ENCODE measurements around the gene DYNC2LI1.

DNA sequence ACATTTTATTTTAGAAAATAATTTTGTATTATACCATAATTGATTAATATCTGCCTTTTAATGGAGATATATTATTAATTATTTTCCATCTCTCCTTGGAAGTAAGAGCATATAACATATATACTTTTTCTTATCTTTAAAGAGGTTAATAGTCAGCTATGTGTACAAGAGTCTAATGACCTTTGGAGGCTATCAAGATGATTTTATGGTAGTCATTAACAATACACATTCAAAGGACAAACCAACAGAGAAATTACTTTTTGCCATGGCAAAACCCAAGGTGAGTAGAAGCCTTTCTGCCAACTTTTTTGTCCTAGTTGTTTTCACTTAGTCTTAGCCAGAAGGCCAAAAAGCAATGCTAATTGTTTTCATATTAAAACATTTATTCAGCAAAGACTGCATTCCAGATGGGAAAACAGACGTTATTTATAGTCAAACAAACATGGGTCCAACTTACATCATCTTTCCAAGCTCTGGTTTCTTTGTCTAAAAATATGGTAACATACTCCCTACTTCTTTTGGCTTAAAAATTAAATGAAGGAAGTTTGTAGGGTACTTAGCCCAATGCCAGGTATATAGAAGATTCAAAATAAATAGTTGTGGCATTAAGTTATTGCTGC lies 9.6 kb upstream of the DYNC2LI1 start:
- TF ChIP-seq POLR2A (IDR thresholded peaks at IDR 0.05; ENCODE audit: low read length), result no peak
- TF ChIP-seq GATA1 (IDR thresholded peaks at IDR 0.05; ENCODE audit: low read depth, low read length), result no peak

All from erythroblast (primary cell).